CD14-positive monocyte (primary cell): Measurements from ENCODE around the gene RNGTT. TPM values are rescaled to one million over a fixed set of nuclear protein-coding genes. Genes with fewer than 3 reads are reported as not detected.

Experiments used
- DNase-seq, 3 donors: peaks; one replicate each; pipeline ENCODE4 v3.0.0-alpha.2; 2011 to 2022
- H2AFZ ChIP-seq: 2 replicates; pipeline ENCODE4 v1.6.0; 2012; ENCODE audit warnings: mild to moderate bottlenecking, low read depth, low read length, inconsistent platforms; ENCODE audit not compliant: insufficient read depth, poor library complexity, severe bottlenecking
- H3K27ac ChIP-seq, 2 donors: 1 replicate in 1 of 2; 2 replicates in 1 of 2; pipeline ENCODE4 v1.5.1; 2012 to 2013; ENCODE audit warnings: low read length in 2 of 2, control low read depth in 1 of 2, inconsistent platforms in 1 of 2, low read depth in 1 of 2, mild to moderate bottlenecking in 1 of 2
- H3K27me3 ChIP-seq, 2 donors: one replicate each; pipeline versions ENCODE4 v1.6.0 to v1.6.1; 2011 to 2013; ENCODE audit warnings: low read length in 2 of 2; ENCODE audit not compliant: control insufficient read depth in 2 of 2, insufficient read depth in 2 of 2
- H3K36me3 ChIP-seq, 2 donors: replicated peaks in 1 of 2; 1 replicate in 1 of 2; 2 replicates in 1 of 2; pipeline versions ENCODE4 v1.5.1 to v1.6.1; 2012 to 2013; ENCODE audit warnings: low read length in 2 of 2, control low read depth in 1 of 2, inconsistent platforms in 1 of 2, mild to moderate bottlenecking in 1 of 2; ENCODE audit not compliant: insufficient read depth in 2 of 2, control insufficient read depth in 1 of 2
- H3K4me1 ChIP-seq, 2 donors: 1 replicate in 1 of 2; 2 replicates in 1 of 2; pipeline versions ENCODE4 v1.5.1 to v1.6.1; 2012 to 2013; ENCODE audit warnings: low read length in 2 of 2, control low read depth in 1 of 2, inconsistent platforms in 1 of 2, mild to moderate bottlenecking in 1 of 2, moderate library complexity in 1 of 2; ENCODE audit not compliant: insufficient read depth in 2 of 2, control insufficient read depth in 1 of 2
- H3K4me2 ChIP-seq: replicated peaks from 2 replicates; pipeline ENCODE3; 2012; ENCODE audit warnings: low read length, moderate library complexity, mild to moderate bottlenecking; ENCODE audit not compliant: poor library complexity, severe bottlenecking; ENCODE audit errors: extremely low read depth
- H3K4me3 ChIP-seq, 3 experiments: fragments of 200-600 bp in 1 of 3; sonication (generic) in 1 of 3; replicated peaks in 1 of 3; 1 replicate in 2 of 3; 2 replicates in 1 of 3; pipeline ENCODE4 v1.5.1; 2011 to 2013; ENCODE audit warnings: low read length in 3 of 3, mild to moderate bottlenecking in 3 of 3, control low read depth in 2 of 3, low read depth in 2 of 3, inconsistent platforms in 1 of 3, moderate library complexity in 1 of 3
- H3K79me2 ChIP-seq: 2 replicates; pipeline ENCODE4 v1.6.0; 2012; ENCODE audit warnings: mild to moderate bottlenecking, control low read depth, inconsistent platforms, low read length, moderate library complexity; ENCODE audit not compliant: insufficient read depth
- H3K9ac ChIP-seq: 2 replicates; pipeline ENCODE4 v1.6.0; 2017; ENCODE audit warnings: low read length, mild to moderate bottlenecking; ENCODE audit not compliant: insufficient read depth, poor library complexity, severe bottlenecking
- H3K9me3 ChIP-seq, 2 donors: replicated peaks in 1 of 2; 1 replicate in 1 of 2; 2 replicates in 1 of 2; pipeline versions ENCODE4 v1.5.1 to v1.6.1; 2012 to 2013; ENCODE audit warnings: low read length in 2 of 2, control low read depth in 1 of 2; ENCODE audit not compliant: control insufficient read depth in 1 of 2, insufficient read depth in 1 of 2
- H4K20me1 ChIP-seq: 2 replicates; pipeline ENCODE4 v1.6.0; 2012; ENCODE audit warnings: mild to moderate bottlenecking, low read length, control low read depth, moderate library complexity; ENCODE audit not compliant: insufficient read depth
- H3K27ac Mint-ChIP-seq, 7 donors: one replicate each; pipeline ENCODE4 v1.8.0; 2020; ENCODE audit warnings: mild to moderate bottlenecking in 7 of 7, mixed read lengths in 7 of 7, moderate library complexity in 6 of 7, inconsistent platforms in 2 of 7
- H3K27me3 Mint-ChIP-seq, 3 donors: one replicate each; pipeline ENCODE4 v1.8.0; 2021 to 2022; ENCODE audit warnings: low read depth in 3 of 3, mild to moderate bottlenecking in 3 of 3, mixed read lengths in 3 of 3, moderate library complexity in 3 of 3, inconsistent platforms in 1 of 3
- H3K36me3 Mint-ChIP-seq, 2 donors: one replicate each; pipeline ENCODE4 v1.8.0; 2020; ENCODE audit warnings: mixed read lengths in 2 of 2, inconsistent platforms in 1 of 2, mild to moderate bottlenecking in 1 of 2
- H3K4me1 Mint-ChIP-seq: one replicate; pipeline ENCODE4 v1.8.0; 2020; ENCODE audit warnings: mild to moderate bottlenecking, mixed read lengths
- H3K4me3 Mint-ChIP-seq, 2 donors: one replicate each; pipeline ENCODE4 v1.8.0; 2020; ENCODE audit warnings: mild to moderate bottlenecking in 2 of 2, mixed read lengths in 2 of 2, moderate library complexity in 1 of 2
- H3K9me3 Mint-ChIP-seq, 7 donors: one replicate each; pipeline ENCODE4 v1.8.0; 2020 to 2022; ENCODE audit warnings: mixed read lengths in 7 of 7, mild to moderate bottlenecking in 6 of 7, moderate library complexity in 6 of 7, inconsistent platforms in 2 of 7
- WGBS: methylation state at CpG from one replicate; pipeline ENCODE4 v1.1.5; 2013; ENCODE audit warnings: missing lambda C conversion rate; ENCODE audit not compliant: insufficient coverage; 5-methylcytosine and 5-hydroxymethylcytosine counted together
- intact Hi-C, 2 donors: fragments of 100-400 bp; cut with micrococcal nuclease; formaldehyde crosslinking; loops; one replicate each; pipeline versions ENCODE4 v1.15.0 to v1.15.1; 2023
- polyA plus RNA-seq, 3 donors: library from polyadenylated mRNA; depleted of rRNA in 1 of 3; unstranded in 2 of 3; stranded (reverse) in 1 of 3; fragments of 300-500 nt in 2 of 3; fragments of >200 nt in 1 of 3; fragmentation: Illumina TruSeq in 2 of 3; gene quantifications; 1 replicate in 2 of 3; 2 replicates in 1 of 3; pipeline ENCODE4 v1.2.3, GENCODE V29; 2012 to 2021
- TF ChIP-seq, protein P1 (sequence below): fragments of 200-600 bp; IDR thresholded peaks from one replicate; pipeline ENCODE4 v1.8.0; 2022; ENCODE audit warnings: antibody characterized with exemption, mild to moderate bottlenecking

Gene RNGTT
- polyA plus RNA-seq, 3 donors: 2.3 to 8.6 (median 5.8) TPM

GRCh38 chr6:88890860-88891845, 72.3 kb downstream of the RNGTT start:
- Mint-ChIP-seq H3K9me3 (peaks cover 0 to 3% (median under 1%) of the 10 kb centered on the region in 7 donors), H3K4me1 (no peaks in the 10 kb centered on the region), H3K4me3 (no peak overlapping the region), H3K27ac (no peak overlapping the region), H3K36me3 (peaks cover 37% of the 10 kb centered on the region in 2 donors), H3K27me3 (no peaks in the 10 kb centered on the region)
- WGBS: 80% methylated on average over 1 of the region's 5 CpGs
- TF ChIP-seq, protein P1, sequence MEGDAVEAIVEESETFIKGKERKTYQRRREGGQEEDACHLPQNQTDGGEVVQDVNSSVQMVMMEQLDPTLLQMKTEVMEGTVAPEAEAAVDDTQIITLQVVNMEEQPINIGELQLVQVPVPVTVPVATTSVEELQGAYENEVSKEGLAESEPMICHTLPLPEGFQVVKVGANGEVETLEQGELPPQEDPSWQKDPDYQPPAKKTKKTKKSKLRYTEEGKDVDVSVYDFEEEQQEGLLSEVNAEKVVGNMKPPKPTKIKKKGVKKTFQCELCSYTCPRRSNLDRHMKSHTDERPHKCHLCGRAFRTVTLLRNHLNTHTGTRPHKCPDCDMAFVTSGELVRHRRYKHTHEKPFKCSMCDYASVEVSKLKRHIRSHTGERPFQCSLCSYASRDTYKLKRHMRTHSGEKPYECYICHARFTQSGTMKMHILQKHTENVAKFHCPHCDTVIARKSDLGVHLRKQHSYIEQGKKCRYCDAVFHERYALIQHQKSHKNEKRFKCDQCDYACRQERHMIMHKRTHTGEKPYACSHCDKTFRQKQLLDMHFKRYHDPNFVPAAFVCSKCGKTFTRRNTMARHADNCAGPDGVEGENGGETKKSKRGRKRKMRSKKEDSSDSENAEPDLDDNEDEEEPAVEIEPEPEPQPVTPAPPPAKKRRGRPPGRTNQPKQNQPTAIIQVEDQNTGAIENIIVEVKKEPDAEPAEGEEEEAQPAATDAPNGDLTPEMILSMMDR: no peak
- Histone ChIP-seq H3K36me3 (peaks cover 29 to 48% of the 10 kb centered on the region in 2 donors), H4K20me1 (no peaks in the 10 kb centered on the region), H3K4me2 (no peak overlapping the region), H3K4me3 (no peak overlapping the region), H3K27ac (no peak overlapping the region), H3K9ac (no peak overlapping the region), H3K4me1 (no peaks in the 10 kb centered on the region), H3K79me2 (no peaks in the 10 kb centered on the region), H3K27me3 (no peaks in the 10 kb centered on the region), H2AFZ (no peak overlapping the region), H3K9me3 (peaks cover 0 to under 1% of the 10 kb centered on the region in 2 donors)
- intact Hi-C loops: no loop called here
- no peak for DNase-seq

DNA sequence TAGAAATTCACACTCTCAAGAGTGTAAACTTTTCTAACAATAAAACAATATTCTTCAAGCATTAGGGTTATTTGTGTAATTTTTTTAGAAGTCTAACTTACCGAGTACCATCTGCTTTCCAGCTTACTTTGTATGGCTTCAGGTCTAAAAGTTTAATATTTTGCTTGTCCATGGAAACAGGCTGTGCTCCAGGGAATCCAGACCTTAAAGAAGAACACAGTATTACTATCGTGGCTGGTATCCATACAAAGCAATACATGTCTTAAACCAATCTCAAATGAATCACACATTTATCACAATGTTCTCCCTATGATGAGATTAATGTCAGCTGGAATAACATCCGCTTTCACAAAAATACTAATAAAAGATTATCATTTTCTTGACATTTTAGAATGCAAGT, 73.0 kb downstream of the RNGTT start:
- Histone ChIP-seq H3K36me3 (peaks cover 33 to 49% of the 10 kb centered on the region in 2 donors), H3K79me2 (no peaks in the 10 kb centered on the region), H3K27me3 (no peaks in the 10 kb centered on the region), H3K4me1 (no peaks in the 10 kb centered on the region), H4K20me1 (no peaks in the 10 kb centered on the region), H3K9ac (no peak overlapping the region), H3K27ac (no peak overlapping the region), H3K9me3 (peaks cover 0 to 4% of the 10 kb centered on the region in 2 donors), H3K4me3 (no peak overlapping the region), H3K4me2 (no peak overlapping the region), H2AFZ (no peak overlapping the region)
- no peaks in the 10 kb centered on the region for H3K4me1 Mint-ChIP-seq
- no peaks in the 10 kb centered on the region for H3K27me3 Mint-ChIP-seq
- peaks cover 0 to 7% (median 2%) of the 10 kb centered on the region in 7 donors for H3K9me3 Mint-ChIP-seq
- no CpG with 5 or more reads among the region's 3 CpGs for WGBS
- no peak overlapping the region for H3K27ac Mint-ChIP-seq
- TF ChIP-seq, protein P1: no peak
- DNase-seq: no peak
- H3K36me3 Mint-ChIP-seq: peaks cover 45% of the 10 kb centered on the region in 2 donors
- H3K4me3 Mint-ChIP-seq: no peak overlapping the region
- intact Hi-C loops: no loop called here
